HG03571 (cell line): ENCODE measurements around the gene GNB1.

Experiments used
- ATAC-seq: cut with Tn5 transposase; IDR thresholded peaks from one replicate; pipeline ENCODE4 v1.9.1; 2021; ENCODE audit not compliant: unreplicated experiment

Gene GNB1

DNA sequence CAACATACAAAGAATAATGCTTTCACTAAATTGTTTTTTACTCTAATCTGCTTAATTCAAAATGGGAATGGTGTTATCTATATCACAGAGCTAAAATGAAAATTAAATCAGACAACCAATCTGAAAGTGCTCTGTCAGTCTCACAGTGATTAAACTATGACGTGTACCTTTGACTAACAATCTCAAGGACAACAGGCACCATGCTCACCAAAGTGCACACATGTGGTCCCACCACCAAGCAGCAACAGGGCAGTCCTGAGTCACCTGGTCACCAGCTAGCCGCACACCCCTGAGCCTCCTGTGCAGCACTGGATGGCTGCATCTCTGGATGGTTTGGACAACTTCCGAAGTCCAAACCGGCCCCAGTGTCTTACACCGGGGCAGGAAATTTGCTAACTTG lies 58.1 kb downstream of the GNB1 start:
- ATAC-seq, result no peak

DNA sequence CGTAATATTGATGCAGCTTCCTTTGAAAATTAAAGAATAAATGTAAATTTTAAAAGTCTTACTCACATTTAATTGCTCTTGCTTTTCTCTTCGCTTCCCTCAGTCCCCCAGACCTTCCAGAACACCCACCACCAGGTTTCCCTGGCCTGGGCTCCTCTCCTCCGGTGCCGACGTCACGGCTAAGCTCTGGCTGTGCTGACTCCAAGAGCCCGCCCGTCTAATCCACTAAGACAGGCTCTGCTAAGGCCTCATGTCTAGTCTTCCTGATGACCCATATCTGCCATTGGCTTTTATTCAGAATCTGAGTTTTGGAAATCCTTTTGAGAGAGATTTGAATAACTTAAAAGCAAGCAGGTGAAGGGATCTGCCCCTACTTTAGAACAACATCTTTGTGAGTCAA lies 58.7 kb downstream of the GNB1 start:
- ATAC-seq, result no peak

DNA sequence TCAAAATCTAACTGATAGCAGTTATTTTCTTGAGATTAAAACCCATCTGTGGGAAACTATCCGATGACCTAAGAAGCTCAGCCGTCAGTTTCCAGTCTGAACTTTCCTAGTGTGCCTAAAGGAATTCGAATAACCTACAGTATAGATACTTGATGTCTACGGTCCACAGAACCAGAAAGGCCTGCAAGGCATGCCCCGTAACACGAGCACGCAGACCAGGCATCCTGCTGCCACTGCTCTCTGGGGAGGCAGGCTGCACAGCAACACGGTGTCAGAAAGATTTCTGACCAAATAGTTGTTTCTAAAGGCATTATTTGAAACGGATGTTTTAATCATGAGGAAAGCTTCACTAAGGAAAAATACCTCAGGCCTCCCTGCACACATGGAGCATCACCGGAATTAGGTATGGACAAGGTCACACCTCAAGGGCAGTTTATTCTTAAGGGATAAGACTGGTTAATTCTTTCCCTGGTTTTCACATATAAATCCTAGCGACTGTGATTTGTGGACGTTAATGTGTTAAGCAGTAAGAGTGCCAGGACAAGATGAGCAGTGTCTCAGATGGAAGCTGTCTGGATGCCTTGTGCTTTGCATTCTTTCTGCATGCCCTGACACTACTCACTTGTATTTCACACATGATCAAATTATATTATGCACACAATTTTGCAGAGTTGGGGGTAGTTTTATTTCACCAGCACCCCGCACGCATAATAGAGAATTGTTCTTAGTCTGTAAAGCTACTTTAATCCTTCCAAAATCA lies 63.6 kb downstream of the GNB1 start:
- ATAC-seq, result no peak

DNA sequence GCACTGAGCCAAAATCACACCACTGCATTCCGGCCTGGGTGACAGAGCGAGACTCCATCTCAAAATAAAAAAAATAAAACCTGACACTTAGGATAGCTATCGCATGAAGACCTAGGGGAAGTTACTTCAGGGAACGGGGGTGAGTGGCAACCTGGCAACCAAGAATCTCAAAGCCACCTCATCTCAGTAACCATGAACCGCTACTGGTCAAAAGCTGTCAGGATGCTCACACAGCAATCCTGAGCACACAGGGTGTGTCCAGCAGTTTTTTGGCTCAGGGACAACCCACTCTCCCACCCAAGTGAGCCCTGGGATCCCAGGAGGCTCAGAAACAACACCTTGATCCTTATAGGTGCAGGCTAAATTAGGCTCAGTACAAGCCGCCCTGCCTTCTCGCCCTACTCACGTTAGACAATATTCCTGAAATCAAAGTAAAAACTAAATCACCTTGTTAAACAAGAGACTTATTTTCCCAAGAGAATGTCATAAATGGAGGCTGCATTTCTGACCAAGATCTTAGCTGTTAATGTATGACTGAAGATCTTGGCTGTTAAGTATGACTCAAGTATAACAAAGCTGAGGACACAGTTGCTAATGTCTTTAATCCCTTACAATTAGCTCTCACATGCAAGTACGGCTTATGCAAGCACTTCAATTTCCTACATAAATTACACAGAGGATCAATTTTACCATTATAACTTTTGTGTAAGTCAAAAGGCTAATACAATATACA lies 64.4 kb downstream of the GNB1 start:
- ATAC-seq, result no peak

DNA sequence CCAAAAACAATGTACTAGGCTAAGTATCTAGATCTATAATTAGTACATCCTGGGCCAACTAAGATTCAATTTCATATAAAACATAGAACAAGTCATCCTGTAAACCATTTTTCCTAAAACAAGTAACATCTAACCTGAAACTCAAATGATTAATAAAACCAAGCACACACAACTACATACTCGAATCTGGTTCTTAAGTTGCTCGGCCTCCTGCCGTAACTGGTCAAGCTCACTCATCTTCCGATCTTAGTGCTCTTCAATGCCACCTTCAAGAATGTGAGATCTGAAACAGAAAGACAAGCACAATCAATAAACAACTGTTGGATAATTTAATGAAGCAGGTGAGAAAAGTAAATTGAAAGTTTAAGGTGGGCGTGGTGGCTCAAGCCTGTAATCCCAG lies 65.7 kb downstream of the GNB1 start:
- no peak for ATAC-seq

DNA sequence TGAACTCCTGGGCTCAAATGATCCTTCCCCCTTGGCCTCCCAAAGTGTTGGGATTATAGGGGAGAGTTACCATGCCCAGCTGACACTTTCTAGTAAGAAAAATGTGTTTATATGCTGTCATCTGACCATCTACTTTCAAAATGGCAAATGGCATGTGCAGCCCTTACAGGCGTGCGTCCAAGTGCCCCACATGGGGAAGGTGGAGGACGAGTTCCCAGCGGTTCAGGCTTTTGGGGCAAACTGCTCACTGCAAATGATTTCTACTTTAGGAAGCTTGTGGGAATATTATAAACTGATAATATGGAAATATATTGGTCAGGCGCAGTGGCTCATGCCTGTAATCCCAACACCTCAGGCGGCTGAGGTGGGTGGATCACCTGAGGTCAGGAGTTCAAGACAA lies 71.1 kb downstream of the GNB1 start:
- ATAC-seq, result no peak

DNA sequence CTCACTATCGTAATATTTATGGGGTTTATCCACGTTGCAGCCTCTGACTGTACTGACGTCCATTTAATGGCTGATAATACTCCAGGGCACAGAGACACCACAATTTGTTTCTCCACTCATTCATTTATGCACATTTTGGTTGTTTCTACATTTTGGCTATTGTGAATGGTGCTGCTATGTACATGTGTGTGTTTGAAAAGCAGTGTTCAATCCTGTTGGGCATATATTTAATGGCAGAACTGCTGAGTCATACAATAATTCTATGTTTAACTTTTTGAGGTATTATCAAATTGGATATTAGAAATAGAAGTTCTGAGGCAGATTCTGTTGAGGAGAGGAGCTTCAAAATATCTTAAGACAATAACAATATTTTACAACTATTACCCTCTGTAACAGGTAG lies 73.7 kb downstream of the GNB1 start:
- ATAC-seq, result no peak

DNA sequence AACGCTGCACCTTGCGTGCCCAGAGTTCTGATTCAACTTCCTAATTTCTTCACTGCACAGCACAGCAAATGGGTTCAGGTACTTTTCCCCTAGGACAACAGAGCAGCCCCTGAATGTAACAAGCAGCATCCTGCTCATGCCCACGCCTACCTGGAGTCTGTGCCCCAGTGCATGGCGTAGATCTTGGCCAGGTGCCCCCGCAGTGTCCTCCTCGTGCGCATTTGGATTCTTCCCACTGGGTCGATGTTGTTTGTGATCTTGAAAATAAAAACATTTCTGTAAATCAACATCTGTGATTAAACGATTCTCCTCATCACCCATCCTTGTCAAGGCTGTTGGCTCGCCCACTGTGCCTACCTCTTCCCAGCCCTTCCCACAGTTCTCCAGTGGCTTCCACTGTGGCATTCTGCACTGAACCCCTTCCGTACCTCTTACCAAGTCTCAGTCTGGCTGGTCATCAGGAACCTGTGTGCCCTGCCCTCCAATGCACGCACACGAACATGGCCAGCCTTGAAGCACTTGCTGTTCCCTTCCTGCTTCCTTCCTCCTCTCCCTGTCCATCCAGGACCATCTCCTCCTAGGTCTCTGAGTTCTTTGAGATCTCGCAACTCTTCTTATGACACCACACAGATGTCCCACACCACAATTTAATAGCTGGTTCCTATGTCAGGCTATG lies 75.1 kb downstream of the GNB1 start:
- ATAC-seq, result no peak

DNA sequence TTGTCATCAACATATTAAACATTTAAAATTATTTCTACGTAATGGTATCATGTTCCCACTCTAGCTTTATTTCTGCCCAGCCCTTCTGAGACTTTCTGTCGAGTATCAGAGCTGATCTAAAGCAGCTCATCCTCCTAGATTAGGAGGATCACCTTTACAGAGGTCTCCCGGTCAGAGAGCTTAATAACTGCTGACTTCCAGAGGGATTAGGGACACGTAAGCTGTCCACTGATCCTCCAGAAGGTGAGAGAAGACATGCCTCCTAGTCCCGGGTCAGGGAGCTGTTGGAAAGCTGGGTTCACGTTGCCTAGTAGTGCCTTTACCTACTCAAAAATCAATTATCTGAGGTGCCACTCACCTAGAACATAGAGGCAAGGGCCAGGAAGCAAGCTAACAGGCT lies 81.4 kb downstream of the GNB1 start:
- ATAC-seq, result no peak

DNA sequence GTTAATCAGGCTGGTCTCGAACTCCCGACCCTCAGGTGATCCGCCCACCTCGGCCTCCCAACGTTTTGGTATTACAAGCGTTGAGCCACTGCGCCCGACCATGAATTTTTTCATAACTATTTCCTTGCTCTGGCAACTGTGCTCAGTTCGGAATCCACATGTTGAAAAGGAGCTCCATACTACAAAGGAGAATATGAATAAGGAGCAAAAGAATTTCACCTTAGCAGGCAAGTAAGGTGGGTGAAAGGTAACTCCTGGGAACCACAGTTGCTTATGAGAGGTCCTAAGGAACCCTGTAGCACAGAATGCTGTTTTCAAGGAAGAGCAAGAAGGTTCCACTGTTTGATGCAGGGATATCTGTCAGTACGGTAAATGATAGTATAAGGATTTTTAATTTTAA lies 82.7 kb downstream of the GNB1 start:
- no peak for ATAC-seq

DNA sequence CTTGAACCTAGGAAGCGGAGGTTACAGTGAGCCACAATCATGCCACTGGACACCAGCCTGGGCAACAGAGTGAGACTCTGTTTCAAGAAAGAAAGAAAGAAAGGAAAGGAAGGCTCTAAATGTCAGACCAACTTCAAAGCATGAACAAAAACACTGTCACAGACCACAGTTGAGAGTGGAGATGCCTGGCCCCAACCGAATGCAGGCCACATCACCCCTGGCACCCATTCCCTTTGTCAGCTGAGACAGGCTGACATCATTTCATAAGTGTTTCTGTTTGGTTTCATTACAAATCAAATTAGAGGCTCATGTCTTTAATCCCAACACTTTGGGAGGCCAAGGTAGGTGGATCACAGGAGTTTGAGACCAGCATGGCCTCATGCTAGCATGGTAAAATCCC lies 84.0 kb downstream of the GNB1 start:
- no peak for ATAC-seq

DNA sequence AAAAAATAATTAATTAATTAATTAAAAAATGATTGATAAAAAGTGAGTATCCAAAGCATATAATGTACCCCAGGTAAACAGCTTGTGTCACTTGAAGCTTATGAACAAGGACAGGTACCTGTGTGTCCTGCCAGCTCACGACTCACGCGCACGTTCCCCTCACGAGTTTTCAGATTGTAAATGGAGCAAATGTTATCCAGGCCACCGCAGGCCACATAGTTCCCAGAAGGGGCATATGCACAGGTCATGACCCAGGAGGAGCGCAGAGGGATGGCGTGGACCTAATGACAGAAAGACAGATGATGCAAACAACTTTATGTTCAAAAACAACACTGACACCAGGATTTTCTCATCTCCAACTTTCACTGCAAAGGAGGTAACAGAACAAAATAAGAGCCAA lies 86.6 kb downstream of the GNB1 start:
- no peak for ATAC-seq

DNA sequence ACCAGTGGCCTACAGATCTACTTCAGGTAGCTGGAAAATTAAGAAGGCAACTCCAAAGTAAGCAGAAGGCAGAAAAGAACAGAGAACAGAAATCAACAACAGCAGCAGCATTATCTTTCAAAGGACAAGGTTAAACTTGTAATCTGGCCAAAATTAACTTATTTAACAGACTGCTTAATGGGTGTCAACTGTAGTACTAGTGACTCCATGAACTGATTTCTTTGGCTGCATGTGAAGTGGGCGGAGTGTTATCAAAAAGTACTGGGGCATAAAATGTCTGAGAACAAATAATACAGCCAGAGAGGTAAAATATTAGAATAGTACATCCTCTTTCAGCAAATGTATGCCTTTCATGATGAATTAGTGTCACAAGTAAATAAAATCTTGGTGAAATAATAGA lies 88.0 kb downstream of the GNB1 start:
- ATAC-seq, result no peak

DNA sequence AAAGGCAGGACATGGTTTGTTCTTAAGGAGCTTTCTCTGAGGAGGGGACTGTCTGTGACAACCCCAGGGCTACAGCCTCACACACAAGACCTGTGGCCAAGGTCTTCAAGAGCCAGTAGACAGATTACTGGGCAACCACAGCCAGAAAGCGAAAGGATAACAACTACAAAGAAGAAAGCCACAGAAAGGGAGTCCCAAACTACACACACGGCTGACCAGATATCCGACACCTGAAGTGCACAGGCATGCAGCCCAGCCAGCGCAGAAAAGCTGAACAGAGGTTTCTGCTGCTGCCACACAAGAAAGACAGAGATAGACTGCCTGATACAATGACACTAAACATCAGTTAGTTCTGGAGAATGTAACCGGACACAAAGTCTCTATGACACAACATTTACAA lies 91.2 kb downstream of the GNB1 start:
- ATAC-seq, result peak; percentile 62

DNA sequence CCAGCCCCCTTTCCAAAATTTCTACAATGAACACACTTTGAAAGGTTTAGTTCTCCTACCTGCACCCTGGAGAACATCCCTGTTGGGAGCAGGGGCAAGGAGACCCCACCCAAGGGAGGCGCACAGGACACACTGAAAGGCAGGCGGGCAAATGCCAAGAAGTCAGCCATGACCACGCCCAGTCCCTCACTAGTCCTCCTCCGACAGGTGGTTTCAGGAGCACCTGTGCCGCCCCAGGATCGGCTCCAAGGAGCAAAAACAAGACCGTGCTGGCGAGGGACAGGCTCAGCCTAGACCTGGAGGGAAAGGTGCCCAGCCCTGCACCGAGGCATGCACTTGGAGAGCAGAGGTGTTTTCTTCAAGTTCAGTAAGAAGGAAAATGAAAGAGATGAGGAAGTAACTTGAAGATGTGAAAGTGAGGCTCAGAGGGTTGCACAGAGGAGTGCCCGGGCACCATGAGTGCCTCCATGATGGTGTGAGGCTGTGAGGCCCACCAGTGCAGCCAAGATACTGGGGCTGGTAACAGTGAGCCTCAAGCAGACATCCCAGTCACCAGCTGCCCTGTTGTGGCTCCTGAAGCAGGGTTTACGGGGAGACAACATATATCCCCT lies 93.1 kb downstream of the GNB1 start:
- ATAC-seq, result no peak

DNA sequence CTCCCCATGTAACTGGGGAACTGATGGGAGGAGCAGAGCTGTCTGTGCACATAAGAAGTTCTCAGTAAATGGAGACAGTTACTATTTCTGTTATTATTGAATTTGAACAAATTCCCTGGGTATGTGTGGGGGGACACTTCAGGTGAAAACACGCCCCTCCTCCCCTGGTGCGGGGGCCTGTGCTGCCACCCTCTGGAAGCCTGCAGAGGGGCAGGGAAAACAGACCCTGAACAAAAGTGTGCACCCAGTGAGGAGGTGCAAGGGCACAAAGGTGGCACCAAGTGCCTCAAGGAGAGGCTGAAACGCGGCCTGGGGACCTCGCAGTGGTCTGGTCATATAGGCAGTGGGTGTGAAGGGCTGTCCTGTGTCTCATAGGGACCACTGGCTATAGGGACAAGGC lies 94.4 kb downstream of the GNB1 start:
- no peak for ATAC-seq

DNA sequence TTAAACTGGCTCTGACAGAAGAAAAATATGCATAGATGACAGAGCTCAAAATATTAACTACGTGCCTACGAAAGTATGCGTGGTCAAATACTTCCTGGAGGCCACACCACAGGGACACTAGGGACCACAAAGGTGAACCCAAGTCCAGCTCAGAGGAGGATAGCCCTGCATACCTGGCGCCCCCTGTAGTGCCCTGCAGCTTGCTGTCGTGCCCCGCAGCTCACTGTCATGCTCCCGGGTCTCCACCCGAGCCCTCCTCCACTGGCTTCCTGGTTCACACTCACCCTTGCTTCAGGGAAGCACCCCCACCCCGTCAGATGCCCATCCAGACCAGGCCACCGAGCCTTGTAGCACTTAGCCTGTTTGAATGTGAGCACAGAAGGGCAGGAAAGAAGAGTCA lies 95.9 kb downstream of the GNB1 start:
- no peak for ATAC-seq

DNA sequence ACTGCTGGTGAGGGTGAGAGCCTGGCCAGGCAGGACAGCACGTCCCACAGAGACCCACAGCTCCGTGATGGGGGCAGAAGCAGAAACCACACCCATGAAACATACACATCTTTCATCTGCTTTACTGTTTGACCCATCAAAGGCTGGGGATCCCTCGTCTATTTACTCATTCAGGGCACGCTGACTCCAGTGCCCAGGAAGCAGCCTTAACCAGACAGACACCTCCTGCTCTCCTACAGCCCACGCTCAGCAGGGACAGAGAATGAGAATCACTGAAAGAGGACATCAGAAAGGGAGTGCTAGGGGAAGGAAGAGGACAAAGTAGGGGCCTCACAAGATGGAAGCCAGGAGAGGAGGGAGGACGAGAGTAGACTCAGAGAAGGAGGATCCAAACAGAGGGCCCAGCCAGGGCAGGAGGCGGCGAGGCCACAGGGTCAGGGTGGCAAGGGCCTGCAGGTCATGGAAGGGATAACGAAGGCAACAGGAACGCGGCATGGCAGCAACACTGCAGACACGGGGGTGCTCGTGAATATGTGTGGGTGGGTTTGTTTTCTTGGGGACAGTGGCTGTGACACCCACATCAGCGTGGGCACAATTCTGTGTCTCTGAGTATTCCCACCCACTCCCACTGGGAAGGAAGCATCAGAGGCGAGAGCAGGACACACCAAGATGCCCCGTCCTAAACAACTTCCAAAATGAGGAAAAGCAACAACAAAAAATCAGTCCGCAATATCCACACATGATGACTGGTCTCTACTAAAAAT lies 97.2 kb downstream of the GNB1 start:
- ATAC-seq, result no peak

DNA sequence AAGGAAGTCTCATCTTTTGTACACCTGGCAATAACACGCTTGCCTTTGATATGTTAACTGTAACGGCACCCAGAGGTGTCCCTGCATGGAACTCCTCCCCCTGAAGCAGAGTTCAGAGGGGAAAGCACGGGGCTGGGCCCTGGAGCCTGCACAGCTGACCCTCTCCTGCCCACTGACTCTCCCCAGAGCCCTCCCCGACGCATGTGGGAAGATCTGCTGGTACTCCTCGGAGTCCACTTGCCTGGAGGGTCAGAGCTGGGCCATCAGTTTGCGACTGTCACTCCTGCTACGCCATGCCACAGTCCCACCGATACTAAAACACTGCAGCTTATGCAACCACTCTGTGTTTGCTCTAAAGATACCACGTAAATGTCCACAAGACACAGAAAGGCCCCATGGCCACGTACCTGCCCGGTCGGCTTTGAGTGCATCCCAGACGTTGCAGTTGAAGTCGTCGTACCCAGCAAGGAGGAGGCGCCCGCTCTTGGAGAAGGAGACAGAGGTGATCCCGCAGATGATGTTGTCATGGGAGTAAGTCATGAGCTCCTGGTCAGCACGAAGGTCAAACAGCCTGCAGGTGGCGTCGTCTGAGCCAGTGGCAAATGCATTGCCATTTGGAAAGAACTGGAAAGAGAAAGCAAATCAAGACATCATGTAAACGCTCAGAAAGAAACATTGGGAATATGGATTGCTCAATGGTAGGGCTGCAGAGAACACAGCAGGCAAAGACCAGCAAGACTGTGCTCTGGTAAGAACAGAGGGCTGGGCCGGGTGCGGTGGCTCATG lies 102.0 kb downstream of the GNB1 start:
- ATAC-seq, result no peak

DNA sequence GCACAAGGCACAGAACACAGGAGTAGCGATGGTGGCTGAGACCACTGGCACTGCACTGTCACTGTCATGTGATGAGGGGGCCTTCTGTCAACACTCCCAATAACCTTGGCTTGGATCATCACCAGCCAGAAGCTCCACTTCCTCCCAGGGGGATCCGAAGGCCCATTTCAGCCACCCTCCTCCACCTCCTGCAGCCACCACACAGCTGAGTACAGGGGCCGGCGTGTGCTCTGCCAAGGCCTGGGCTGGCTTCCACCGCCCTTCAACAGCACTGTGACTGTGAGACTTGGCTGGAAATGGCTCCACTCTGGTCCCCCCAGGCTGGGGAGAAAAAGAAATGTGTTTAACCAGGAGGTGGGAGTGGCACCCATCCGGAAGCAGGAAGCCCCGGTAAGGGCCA lies 102.8 kb downstream of the GNB1 start:
- ATAC-seq, result no peak
